GM12878 (cell line): ENCODE results near the gene DUSP11.

Experiments
- EP300 ChIP-seq, 2 experiments: fragments of 150-350 bp in 1 of 2; IDR thresholded peaks; 2 replicates each; pipeline ENCODE4 v1.6.1; 2011 to 2012; ENCODE audit warnings: low read depth in 2 of 2, low read length in 2 of 2, borderline replicate concordance in 1 of 2, improper control_type of control experiment in 1 of 2, inconsistent platforms in 1 of 2; ENCODE audit not compliant: control insufficient read depth in 1 of 2
- EZH2 ChIP-seq: IDR thresholded peaks from 2 replicates; pipeline ENCODE4 v1.6.1; 2012; ENCODE audit warnings: low read depth, mild to moderate bottlenecking, control low read depth, inconsistent platforms, low read length, borderline replicate concordance; ENCODE audit not compliant: control insufficient read depth
- JUNB ChIP-seq: IDR thresholded peaks from 2 replicates; pipeline ENCODE4 v1.6.1; 2016; ENCODE audit warnings: antibody characterized with exemption, mild to moderate bottlenecking
- MYB ChIP-seq: fragments of 150-350 bp; IDR thresholded peaks from 2 replicates; pipeline ENCODE4 v1.6.1; 2014; ENCODE audit warnings: mild to moderate bottlenecking, low read depth, low read length, borderline replicate concordance
- POLR2AphosphoS2 ChIP-seq: IDR thresholded peaks from 2 replicates; pipeline ENCODE4 v1.6.1; 2011; ENCODE audit warnings: low read depth, mild to moderate bottlenecking, low read length, improper control_type of control experiment, moderate library complexity
- TF ChIP-seq, protein P1 (sequence below), 3 experiments: IDR thresholded peaks in 2 of 3; conservative IDR thresholded peaks in 1 of 3; 2 replicates each; pipeline ENCODE4 v1.5.1; 2011; ENCODE audit warnings: low read depth in 3 of 3, low read length in 3 of 3, mild to moderate bottlenecking in 3 of 3, control low read depth in 2 of 3, moderate library complexity in 2 of 3, inconsistent platforms in 1 of 3, mixed read lengths in 1 of 3; ENCODE audit not compliant: control insufficient read depth in 2 of 3, insufficient read depth in 1 of 3; ENCODE audit errors: extremely low read depth in 1 of 3

DNA sequence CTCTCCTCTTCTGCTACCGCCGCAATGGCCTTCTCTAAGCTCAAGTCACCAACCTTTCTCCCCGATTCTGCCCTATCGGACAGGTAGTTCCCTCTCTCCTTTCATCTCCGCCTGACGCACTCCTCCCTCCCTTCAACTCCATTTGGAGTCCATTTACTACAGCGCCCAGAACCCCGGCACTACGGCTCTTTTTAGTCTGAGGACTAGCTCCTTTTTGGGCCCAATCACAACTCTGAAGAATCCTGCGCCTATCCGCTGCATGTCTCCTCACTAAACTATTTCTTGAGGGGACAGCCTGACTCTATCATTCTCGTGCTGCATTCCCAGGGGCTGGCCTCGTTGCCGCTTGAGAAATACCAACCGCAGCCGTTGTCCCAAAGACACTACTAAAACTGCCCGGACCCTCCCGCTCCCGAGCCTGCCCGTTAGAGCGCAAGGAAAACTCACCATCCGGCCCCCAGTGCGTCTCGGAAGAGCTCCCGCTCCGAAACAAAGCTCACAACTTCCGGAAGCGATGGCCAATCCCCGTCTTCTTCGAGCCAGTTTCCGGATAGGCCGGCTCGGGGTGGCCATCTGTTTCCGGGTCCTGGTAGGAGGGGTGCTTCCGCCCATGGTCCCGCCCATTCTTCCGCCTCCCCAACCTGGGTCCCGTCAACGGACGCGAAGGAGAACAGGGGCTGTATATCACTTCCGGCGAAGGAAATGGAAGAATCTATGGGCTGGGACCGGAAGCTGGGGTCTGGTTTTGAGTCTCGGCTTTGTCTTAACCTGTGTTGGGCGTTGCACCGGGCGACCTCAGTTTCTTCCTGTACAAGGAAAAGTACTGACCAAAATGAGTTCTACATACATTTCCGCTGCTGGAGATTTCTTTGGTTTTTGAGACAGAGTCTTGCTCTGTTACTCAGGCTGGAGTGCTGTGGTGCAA, 42.8 kb downstream of the DUSP11 start, which contains the start of gene TPRKB:
- TF ChIP-seq, protein P1, sequence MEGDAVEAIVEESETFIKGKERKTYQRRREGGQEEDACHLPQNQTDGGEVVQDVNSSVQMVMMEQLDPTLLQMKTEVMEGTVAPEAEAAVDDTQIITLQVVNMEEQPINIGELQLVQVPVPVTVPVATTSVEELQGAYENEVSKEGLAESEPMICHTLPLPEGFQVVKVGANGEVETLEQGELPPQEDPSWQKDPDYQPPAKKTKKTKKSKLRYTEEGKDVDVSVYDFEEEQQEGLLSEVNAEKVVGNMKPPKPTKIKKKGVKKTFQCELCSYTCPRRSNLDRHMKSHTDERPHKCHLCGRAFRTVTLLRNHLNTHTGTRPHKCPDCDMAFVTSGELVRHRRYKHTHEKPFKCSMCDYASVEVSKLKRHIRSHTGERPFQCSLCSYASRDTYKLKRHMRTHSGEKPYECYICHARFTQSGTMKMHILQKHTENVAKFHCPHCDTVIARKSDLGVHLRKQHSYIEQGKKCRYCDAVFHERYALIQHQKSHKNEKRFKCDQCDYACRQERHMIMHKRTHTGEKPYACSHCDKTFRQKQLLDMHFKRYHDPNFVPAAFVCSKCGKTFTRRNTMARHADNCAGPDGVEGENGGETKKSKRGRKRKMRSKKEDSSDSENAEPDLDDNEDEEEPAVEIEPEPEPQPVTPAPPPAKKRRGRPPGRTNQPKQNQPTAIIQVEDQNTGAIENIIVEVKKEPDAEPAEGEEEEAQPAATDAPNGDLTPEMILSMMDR (IDR thresholded peaks at IDR 0.05 in 2 of 3, conservative IDR thresholded peaks at IDR 0.05 in 1 of 3; ENCODE audit: control insufficient read depth in 2 of 3, extremely low read depth in 1 of 3, insufficient read depth in 1 of 3, low read depth in 3 of 3, low read length in 3 of 3) = no peak
- TF ChIP-seq EP300 (IDR thresholded peaks at IDR 0.05; ENCODE audit: borderline replicate concordance in 1 of 2, control insufficient read depth in 1 of 2, low read depth in 2 of 2, low read length in 2 of 2) = no peak
- TF ChIP-seq POLR2AphosphoS2 = peak; percentile 89
- TF ChIP-seq MYB = no peak
- TF ChIP-seq EZH2 = no peak
- no peak; the same call in 1 of the 2 replicates for TF ChIP-seq JUNB
